ENCODE data around the gene SLC38A5. TPM values are rescaled to one million over a fixed set of nuclear protein-coding genes. Genes with fewer than 3 reads are reported as not detected.
"Not testable (repeated sequence)": the region's sequence is repeated elsewhere in the genome, so short reads cannot be mapped to it uniquely, and the experiment has no call there.

SLC38A5 gene
- total RNA-seq, 1 experiment from 2014 or later, result 43.8 TPM

DNA sequence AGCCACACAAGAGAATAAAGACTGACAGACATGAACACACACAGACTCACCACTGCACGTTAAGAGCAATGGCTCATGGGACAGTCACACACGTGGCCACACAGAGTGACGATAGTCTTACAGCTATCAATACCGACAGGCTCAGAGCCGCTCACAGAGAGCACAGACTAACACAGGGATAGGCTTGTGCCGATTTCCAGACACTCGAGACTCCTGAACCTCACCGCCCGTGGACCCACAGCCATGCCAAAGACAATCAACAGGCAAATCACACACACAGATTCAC lies 716 bp upstream of the SLC38A5 start:
- DNase-seq (ENCODE audit: extremely low read depth, low read depth), result no peak

DNA sequence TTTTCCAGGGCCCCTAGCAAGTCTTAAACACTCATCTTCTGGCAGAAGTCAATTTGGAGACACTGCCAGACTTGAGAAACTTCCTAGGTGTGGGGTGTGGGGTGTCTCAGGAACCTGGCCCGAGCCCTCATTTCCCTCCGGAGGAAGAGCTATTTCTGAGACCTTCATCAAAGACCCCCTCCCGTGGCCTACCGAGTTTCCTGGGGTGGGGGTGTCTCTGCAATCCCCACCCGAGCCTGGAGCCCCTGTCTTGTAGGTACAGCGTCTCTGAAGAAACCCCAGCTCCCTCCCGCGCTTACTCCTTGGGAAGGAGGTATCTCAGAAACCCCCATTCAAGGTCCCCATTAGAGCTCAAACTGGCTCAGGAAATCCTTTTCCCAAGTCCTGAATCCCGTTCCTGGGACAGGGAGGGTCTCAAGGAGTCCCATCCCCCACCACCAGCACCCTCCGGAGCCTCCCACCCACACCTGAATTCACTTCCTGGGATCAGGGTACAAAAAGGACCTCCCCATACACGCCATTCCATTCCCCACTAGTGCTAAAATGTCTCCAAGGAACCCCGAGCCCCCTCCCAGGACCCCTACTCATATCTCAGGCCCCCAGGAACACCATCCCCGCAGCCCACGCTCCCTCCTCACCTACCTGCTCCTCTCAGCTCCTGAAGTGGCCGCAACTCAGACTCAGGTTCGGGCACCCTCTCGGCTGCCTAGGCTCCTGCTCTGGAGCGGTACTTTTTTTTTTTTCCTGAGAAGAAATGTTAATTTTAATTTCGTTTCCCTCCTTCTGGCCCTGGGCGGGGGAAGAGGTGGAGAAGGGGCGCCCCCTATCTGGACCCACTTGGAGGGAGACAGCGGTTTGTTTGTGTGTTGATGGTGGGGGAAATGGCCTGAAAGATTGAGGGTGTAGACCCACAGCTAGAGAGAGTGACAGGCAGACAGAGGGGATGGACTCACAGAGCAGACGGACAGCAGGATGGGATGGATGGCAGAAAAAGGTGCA lies 1.1 kb downstream of the SLC38A5 start:
- DNase-seq (ENCODE audit: extremely low read depth, low read depth), result peak; percentile 15

DNA sequence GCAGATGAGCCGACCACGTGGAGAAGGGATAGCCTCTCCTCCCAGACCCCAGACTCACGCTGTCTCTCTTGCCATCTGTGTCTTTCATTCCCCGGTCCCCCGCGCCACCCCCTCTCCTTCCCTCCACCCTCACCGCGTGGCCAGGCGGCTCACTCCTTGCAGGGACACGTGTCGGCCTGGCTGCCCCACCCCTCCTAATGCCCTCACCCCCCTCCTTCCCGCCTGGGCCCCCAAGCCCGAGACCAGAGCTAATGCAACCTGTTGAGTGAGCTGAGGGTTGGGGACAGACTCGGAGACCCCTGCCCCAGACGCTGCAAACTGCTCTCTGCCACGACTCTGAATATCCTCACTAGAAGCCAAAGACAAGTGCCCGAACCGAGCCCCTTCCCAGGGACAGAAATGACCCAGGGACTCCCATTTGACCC lies 1.8 kb downstream of the SLC38A5 start:
- no peak for DNase-seq (ENCODE audit: extremely low read depth, low read depth)

DNA sequence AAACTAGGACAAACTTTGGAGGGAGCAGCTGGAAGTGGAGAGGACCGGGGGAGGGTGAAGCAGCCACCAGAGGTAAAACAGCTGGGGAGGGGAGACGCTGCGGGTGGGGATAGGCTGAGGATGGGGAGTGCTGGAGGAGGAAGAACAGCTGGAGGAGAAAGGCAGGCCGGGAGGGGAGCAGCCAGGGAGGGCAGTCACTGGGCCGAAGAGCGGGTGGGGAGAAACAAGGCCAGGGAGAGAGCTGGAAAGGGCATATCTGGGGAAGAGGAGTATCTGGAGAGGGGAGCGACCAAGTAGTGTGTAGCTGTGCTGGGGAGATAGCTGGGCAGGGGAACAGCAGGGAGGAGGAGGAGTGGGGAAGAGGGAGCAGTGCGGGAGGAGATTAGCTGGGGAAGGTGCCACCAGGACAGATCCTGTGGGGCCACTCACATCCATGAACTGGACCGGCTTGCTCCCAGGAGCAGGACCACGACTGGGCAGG lies 2.7 kb downstream of the SLC38A5 start:
- no peak for DNase-seq (ENCODE audit: extremely low read depth, low read depth)

DNA sequence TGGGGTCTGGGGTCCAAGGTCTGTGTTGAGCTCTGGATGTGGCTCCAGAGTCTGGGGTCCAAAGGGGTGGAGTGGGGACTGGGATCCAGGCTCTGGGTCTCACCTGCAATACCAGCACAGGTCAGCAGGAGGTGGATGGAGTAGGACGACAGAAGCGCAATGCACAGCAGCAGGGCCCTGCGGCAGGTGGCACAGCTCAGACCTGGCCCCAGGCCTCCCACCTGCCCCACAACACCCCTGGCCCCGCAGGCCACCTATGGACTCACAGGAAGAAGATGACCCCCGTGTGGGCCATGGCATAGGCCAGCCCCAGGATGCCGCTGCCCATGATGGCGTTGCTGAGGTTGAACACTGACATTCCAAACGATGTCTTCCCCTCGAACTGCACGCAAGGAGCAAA lies 3.4 kb downstream of the SLC38A5 start:
- DNase-seq (ENCODE audit: extremely low read depth, low read depth), result no peak

DNA sequence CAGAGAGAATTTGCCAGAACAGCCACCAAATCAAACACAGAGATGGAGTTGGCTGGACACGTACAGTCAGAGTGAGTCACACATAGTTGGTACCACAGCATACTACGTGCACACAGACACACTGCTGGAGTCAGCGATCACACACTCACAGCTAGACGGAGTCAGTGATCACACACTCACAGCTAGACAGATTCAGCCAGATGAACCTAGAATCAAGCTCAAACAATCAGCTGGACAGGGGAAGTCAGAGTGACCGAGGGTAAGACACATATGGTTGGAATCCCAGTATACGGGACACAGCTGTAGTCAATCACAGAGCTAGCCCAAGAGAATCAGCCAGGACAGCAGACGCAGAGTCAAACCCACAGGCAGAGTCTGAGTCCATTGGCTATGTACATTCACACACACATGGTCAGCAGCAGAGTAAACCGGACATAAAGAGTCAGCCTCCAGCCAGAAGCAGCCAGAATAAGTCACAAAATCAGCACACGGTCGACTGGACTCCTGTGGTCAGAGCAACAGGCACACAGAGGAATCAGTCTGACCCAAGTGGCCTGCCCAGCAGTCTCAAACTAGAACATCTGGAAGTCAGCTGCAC lies 4.6 kb downstream of the SLC38A5 start:
- no peak for DNase-seq (ENCODE audit: extremely low read depth, low read depth)

DNA sequence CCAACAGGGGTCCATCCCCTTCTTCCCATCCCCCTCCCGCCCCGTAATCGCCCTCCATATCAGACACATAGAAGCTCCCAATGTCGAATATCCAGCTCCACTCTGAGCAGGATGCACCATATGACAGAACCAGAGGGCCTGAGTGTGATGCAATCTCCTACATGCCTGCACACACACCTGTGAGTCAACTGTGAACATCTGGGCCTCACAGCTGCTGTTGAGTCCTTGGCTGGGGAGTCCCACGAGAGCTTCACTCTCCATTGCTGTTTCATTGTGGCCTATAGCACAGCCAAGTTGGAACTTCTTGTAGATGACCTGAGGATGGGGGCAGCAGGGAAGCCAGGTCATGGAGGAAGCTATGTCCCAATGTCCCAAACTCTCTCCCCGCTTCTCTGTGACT lies 8.2 kb downstream of the SLC38A5 start:
- no peak for DNase-seq (ENCODE audit: extremely low read depth, low read depth)

DNA sequence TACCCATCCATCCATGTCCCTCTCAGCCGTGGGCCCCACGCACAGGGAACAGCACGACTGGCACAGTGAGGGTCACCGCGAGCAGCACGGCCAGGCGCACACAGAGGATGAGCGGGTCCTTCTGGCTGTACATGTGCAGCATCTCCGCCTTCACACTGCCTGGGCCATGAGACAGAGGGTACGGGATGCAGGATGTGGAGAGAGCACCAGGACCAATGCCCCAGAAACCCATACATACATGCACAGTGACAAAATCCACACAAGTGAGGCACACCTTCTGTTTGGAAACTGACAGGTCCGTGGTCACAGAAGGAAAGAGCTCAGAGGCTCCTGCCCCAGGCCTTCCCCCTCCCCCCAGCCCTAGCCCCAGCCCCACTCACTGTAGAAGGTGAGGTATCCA lies 9.5 kb downstream of the SLC38A5 start:
- DNase-seq (ENCODE audit: extremely low read depth, low read depth), result no peak

DNA sequence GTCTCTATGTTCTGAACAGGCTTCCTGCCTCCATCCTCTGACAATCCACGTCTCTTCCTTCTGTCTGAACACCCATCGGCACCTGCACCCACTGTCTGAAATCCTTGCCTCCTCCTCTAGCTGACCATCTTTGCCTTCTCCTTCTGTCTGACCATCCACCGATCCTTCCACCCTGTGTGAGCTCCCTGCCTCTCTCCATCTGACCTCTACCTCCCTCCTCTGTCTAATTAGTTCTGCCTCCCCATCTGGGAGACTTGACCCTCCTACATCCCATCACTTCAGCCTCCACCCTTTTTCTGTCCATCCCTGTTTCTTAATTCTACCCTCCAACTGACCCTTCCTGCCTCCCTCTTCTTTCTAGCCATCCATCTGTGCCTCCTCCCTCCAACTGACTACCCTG lies 10.0 kb downstream of the SLC38A5 start:
- DNase-seq (ENCODE audit: extremely low read depth, low read depth), result no peak

DNA sequence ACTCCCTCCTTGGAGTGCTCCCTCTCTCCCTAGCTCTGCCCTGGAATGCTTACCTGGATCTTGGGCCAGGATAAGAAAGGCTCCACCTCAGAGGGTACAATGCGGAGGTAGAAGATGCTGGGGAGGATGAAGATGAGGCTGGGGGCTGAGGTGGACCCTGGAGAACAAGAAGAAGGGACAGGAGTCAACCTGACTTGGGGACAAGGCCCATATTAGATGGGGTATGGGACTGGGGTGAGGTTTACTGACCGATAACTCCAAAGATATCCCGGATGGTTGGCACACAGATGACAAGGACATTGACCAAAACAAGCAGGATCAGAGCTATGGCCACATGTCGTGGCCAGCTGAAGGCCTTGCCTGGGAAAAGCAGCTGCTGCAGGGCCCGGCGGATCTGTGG lies 10.6 kb downstream of the SLC38A5 start:
- no peak for DNase-seq (ENCODE audit: extremely low read depth, low read depth)

DNA sequence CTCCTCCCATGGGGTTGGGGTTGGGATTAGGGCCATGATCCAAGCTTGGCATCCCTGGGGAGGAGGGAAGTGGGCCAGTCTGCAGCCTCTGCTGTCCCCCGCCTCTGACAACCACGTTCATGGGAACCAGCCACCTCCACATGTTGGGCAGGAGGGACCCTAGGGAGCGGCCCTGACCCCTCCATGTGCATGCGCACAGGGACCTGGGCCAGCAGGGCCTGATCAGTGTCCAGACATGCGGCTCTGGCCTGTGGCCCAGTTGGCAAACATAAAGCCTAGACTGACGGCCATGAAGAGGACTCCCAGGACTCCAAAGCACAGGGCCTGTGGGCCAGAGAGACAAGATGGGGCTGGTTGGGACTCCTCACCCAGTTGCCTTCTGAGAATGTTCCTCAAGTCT lies 11.3 kb downstream of the SLC38A5 start:
- DNase-seq (ENCODE audit: extremely low read depth, low read depth), result no peak

DNA sequence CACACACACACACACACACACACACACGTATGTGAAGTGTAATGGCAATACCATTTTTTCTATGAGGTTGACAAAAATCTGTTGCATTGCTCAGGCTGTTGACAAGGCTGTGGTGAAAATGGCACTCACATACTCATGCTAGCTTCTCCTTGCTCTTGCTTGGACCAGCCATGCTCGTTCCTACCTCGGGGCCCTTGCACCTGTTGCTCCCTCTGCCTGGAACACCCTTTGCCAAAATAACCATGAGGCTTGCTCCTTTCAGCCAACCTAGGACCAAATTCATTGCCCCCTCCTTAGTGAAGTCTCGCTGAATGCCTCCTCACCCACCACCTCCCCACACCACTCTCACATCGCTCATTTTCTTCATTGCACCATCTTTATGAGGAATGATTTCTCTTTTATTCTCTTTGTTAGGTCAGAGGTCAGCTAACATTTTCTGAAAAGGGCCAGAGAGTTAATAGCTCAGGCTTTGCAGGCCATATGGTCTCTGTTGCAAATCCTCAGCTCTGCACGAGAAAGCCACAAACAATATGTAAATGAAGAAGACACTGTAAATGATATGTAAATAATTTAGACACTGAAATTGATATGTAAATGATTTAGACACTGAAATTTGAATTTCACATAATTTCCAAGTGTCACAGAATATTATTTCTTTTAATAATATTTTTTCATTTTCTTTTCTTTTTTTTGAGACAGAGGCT lies 13.3 kb downstream of the SLC38A5 start:
- DNase-seq (ENCODE audit: extremely low read depth, low read depth), result no peak

DNA sequence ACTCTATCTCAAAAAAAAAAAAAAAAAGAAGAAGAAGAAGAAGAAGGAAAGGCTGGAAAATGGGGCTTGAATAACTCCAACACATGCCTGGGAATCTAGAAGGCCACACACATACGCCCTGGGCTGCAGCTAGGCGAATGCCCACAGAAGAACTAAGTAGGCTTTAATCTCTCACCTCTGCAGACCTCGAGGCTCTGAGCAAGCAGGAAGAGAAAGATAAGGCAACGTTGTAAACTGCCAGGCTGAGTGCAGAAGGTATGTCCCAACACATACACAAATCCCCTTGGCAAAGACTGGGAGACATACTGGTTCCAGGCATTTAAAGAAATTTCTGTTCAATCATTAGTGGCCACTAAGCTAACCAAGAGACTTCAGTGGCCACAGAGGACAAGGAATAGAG lies 18.4 kb downstream of the SLC38A5 start:
- DNase-seq (ENCODE audit: extremely low read depth, low read depth), result no peak

DNA sequence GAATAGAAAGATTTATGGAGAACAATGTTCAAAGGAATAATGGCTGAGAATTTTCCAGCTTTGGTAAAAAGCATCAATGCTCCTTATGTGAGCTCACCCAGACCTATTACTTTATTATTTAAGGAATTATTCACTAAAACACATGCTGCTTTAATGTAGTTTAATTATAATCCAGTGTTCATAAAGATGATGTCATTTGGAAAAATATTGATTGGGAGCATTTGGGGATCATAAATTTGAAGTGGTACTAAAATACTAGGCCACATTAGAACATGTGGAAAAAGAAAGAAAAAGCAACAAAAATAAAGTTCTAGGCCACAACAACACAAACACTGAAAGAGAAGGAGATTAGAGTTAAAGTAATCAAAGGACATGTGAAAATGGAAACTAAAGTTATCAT lies 20.0 kb downstream of the SLC38A5 start:
- no peak for DNase-seq (ENCODE audit: extremely low read depth, low read depth)

DNA sequence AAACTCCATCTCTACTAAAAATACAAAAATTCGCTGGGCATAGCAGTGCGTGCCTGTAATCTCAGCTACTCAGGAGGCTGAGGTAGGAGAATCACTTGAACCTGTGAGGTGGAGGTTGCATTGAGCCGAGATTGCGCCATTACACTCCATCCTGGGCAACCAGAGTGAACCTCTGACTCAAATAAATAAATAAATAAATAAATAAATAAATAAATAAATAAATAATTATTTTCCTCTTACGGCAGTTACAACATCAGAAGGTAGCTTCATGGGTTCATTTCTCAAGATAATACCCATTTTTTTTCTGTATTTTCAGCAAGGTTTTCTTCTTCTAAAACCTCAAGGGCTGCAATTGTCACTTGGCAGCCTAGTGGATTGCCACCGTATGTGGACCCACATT lies 22.9 kb downstream of the SLC38A5 start:
- not testable (repeated sequence) for DNase-seq (ENCODE audit: extremely low read depth, low read depth)

DNA sequence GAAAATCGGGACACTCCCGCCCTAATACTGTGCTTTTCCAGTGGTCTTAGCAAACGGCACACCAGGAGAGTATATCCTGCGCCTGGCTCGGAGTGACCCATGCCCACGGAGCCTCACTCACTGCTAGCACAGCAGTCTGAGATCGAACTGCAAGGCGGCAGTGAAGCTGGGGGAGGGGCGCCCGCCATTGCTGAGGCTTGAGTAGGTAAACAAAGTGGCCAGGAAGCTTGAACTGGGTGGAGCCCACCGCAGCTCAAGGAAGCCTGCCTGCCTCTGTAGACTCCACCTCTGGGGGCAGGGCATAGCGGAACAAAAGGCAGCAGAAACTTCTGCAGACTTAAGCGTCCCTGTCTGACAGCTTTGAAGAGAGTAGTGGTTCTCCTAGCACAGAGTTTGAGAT lies 36.3 kb downstream of the SLC38A5 start:
- DNase-seq (ENCODE audit: extremely low read depth, low read depth), result not testable (repeated sequence)

DNA sequence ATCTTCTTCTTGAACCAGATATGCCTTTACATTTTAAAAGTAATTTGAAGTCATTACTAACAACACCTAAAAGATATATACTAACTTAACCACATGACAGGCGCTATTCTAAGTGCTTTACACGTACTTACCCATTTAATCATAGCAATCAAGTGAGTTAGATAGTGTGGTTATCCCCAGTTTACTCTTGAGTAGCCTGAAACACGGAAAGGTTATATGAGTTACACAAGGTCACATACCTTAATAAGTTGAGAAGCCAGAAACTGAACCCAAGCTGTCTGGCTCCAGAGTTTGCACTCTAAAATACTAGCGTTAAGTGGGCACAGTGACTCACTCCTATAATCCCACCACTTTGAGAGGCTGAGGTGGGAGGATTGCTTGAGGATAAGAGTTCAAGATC lies 39.9 kb downstream of the SLC38A5 start:
- DNase-seq (ENCODE audit: extremely low read depth, low read depth), result not testable (repeated sequence)

DNA sequence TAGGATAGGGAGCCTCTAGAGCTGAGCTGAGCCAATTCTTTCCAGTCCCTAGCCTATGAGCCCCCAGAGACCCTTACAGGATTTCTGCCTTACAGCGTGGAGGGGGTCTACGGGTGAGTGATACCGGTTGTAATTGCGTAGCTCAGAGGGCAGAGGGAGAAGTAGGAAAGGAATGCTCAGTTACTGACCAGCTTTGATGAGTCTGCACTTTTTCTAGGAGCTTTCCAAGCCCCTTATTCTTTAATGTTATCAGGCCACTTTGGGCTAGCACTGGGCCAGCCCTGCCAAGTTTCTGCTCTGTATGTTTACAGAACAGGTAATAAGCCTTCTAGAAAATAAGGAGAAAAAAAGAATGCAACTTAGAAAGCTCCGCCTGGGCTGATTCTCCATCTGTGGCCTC lies 40.5 kb downstream of the SLC38A5 start:
- DNase-seq (ENCODE audit: extremely low read depth, low read depth), result not testable (repeated sequence)

DNA sequence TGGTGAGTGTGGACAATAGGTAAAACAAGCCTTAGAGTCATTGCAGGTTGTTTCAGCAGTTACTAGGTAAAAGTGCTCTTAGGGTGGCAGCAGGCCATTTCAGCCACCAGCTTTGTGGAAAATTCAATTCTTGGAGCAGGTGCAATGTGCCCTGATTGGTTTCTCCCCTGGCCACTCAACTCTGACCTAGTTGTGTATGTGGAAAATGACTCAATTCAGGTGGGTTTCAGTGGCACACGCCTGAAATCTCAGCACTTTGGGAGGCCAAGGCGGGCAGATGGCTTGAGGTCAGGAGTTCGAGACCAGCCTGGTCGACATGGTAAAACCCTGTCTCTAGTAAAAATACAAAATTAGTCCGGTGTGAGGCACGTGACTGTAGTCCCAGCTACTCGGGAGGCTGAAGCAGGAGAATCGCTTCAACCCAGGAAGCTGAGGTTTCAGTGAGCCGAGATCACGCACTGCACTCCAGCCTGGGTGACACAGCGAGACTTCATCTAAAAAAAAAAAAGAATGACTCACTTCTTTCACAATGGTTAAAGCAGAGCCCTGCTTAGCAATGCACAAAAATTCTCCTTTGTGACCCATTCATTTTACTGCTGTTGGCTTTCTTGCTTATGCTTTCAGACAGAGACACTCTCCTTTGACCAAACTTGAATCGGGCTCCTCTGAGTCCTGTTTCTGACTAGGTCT lies 42.9 kb downstream of the SLC38A5 start:
- DNase-seq (ENCODE audit: extremely low read depth, low read depth), result not testable (repeated sequence)

DNA sequence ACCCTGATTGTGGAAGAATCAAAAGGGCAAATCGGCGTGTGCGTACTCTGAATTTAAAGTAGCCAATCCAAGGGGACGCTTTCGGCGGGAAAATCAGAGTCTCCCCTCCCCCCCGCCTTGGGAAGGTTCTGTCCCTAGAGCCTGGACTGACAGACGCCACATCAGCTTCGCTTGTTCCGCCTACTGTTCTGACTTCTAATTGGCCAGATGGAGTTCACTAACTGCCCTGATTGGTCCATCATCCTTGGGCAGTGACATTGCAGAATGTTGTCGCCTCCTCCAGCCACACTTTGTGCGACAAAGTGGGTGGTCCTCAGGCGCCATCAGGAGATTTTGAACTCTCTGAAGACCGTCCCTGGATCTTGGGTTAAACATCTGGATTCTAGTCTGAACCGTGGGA lies 58.2 kb downstream of the SLC38A5 start, which contains the start of gene SSX4B:
TSS of gene SSX4B (minus strand) at position 101 of the 400 bp plus-strand sequence. CDS start 588 bp downstream, outside the sequence.
- DNase-seq (ENCODE audit: extremely low read depth, low read depth), result not testable (repeated sequence)

Measured in NCI-H460 (cell line).